Ovary (tissue), 9 donors: Measurements from ENCODE around the gene PPM1F. TPM values are rescaled to one million over a fixed set of nuclear protein-coding genes. Genes with fewer than 3 reads are reported as not detected.

Experiments used
- DNase-seq, 5 donors: peaks; one replicate each; pipeline ENCODE4 v3.0.0-alpha.2; 2019 to 2020
- H3K27ac ChIP-seq, 2 donors: fragments of 200-600 bp; one replicate each; pipeline versions ENCODE4 v1.5.1 to v1.8.0; 2019 to 2022
- H3K27me3 ChIP-seq: fragments of 200-600 bp; one replicate; pipeline ENCODE4 v1.8.0; 2022
- H3K36me3 ChIP-seq: fragments of 200-600 bp; sonication (generic); one replicate; pipeline ENCODE4 v1.5.1; 2019
- H3K4me1 ChIP-seq: one replicate; pipeline ENCODE4 v1.8.1; 2013; ENCODE audit warnings: mild to moderate bottlenecking, moderate library complexity; ENCODE audit not compliant: insufficient read depth
- H3K4me3 ChIP-seq: fragments of 200-600 bp; sonication (generic); one replicate; pipeline ENCODE4 v1.5.1; 2017
- H3K9me3 ChIP-seq, 2 donors: fragments of 200-600 bp in 1 of 2; sonication (generic) in 1 of 2; one replicate each; pipeline versions ENCODE4 v1.5.1 to v1.8.1; 2013 to 2019; ENCODE audit warnings: mild to moderate bottlenecking in 1 of 2, moderate library complexity in 1 of 2
- CTCF ChIP-seq, 3 donors: fragments of 450-650 bp in 2 of 3; fragments of 200-600 bp in 1 of 3; IDR thresholded peaks; one replicate each; pipeline versions ENCODE4 v1.5.1 to v1.8.0; 2016 to 2022; ENCODE audit warnings: antibody characterized with exemption in 3 of 3, mild to moderate bottlenecking in 1 of 3
- EP300 ChIP-seq: sonication (generic); formaldehyde crosslinking; IDR thresholded peaks from one replicate; pipeline ENCODE4 v1.6.1; 2017; ENCODE audit warnings: antibody characterized with exemption
- POLR2A ChIP-seq: fragments of 450-650 bp; IDR thresholded peaks from one replicate; pipeline ENCODE4 v1.6.1; 2017; ENCODE audit warnings: antibody characterized with exemption, mild to moderate bottlenecking, moderate library complexity
- WGBS, 3 donors: extraction: QIAGEN DNeasy Blood & Tissue Kit in 1 of 3; methylation state at CpG; one replicate each; pipeline versions ENCODE4 v1.1.5 to v1.1.7; 2013 to 2017; 5-methylcytosine and 5-hydroxymethylcytosine counted together
- intact Hi-C, 4 donors: fragments of 100-400 bp; cut with DNase I; formaldehyde crosslinking; loops; one replicate each; pipeline versions ENCODE4 v1.11.0 to v1.15.1; 2022 to 2023
- polyA plus RNA-seq, 2 donors: library from polyadenylated mRNA; stranded (reverse); fragments of 200-250 nt in 1 of 2; fragments of 350-450 nt in 1 of 2; fragmentation: Illumina TruSeq in 1 of 2; extraction: RNeasy Lipid Tissue Mini Kit (QIAGEN cat#74804) in 1 of 2; gene quantifications; one replicate each; pipeline ENCODE4 v1.2.3, GENCODE V29; 2013 to 2014
- total RNA-seq, 7 donors: library from RNA; depleted of rRNA in 2 of 7; stranded (reverse); fragments of >200 nt in 2 of 7; fragmentation: NEBNext Ultra II Directional in 3 of 7; extraction: Animal tissue kit (Norgen Biotek cat#: 25700) in 3 of 7; gene quantifications; one replicate each; pipeline versions ENCODE4 v1.1.0 to v1.2.4, GENCODE V29; 2016 to 2023
- donor health status: DM: no; HTN: no; CAD: no; lungs with moderate emphysema.
- donor health status: DM: no; HTN: no; CAD: no.
- donor health status: Bipolar disorder and iron deficiency.
- donor health status: DM: yes; HTN: yes; CAD: no.
- donor health status: DM: no; HTN: no; CAD: no.
- donor health status: DM: yes; HTN: yes; CAD: no.

Gene PPM1F
- total and polyA plus RNA-seq, 9 donors: 9.8 to 33.0 (median 22.0) TPM

- no peak overlapping the region for H3K4me3 ChIP-seq
- H3K4me1 ChIP-seq: no peaks in the 10 kb centered on the region
- no peaks in the 10 kb centered on the region for H3K36me3 ChIP-seq
- H3K27ac ChIP-seq: no peak overlapping the region
- intact Hi-C loops: no loop called here
- H3K27me3 ChIP-seq: no peaks in the 10 kb centered on the region
- TF ChIP-seq CTCF (IDR thresholded peaks at IDR 0.05): no peak
- no peak for TF ChIP-seq EP300
- no peak for TF ChIP-seq POLR2A
- no peak for DNase-seq
- no peaks in the 10 kb centered on the region for H3K9me3 ChIP-seq
- WGBS, 3 donors: 93 to 94% (median 93%) methylated on average over 18 of the region's 18 CpGs
Observed at GRCh38 chr22:21970800-21971617, 18.4 kb upstream of the PPM1F start.

GRCh38 chr22:21970037-21970799 is 17.6 kb upstream of the PPM1F start:
- Histone ChIP-seq H3K27ac (no peak overlapping the region), H3K27me3 (no peaks in the 10 kb centered on the region), H3K4me1 (no peaks in the 10 kb centered on the region), H3K4me3 (no peak overlapping the region), H3K9me3 (no peaks in the 10 kb centered on the region), H3K36me3 (no peaks in the 10 kb centered on the region)
- intact Hi-C loops: no loop called here
- TF ChIP-seq CTCF (IDR thresholded peaks at IDR 0.05) (no peak), POLR2A (no peak), EP300 (no peak)
- WGBS, 3 donors: 81 to 90% (median 86%) methylated on average over 17 to 19 of the region's 19 CpGs
- DNase-seq: no peak

- H3K27ac ChIP-seq: no peak overlapping the region
- no peaks in the 10 kb centered on the region for H3K4me1 ChIP-seq
- H3K4me3 ChIP-seq: no peak overlapping the region
- no peak for TF ChIP-seq EP300
- WGBS, 3 donors: 86 to 92% (median 90%) methylated on average over 5 of the region's 5 CpGs
- no peaks in the 10 kb centered on the region for H3K36me3 ChIP-seq
- intact Hi-C loops: no loop called here
- no peaks in the 10 kb centered on the region for H3K9me3 ChIP-seq
- no peaks in the 10 kb centered on the region for H3K27me3 ChIP-seq
- no peak for DNase-seq
Observed at GRCh38 chr22:21968452-21969129, 15.9 kb upstream of the PPM1F start.

GRCh38 chr22:21967693-21968271 is 15.1 kb upstream of the PPM1F start:
- 89 to 95% (median 93%) methylated on average over 7 of the region's 7 CpGs for WGBS, 3 donors
- TF ChIP-seq CTCF (IDR thresholded peaks at IDR 0.05) (no peak), POLR2A (no peak), EP300 (no peak)
- intact Hi-C loops: no loop called here
- no peaks in the 10 kb centered on the region for H3K27me3 ChIP-seq
- DNase-seq: no peak
- H3K27ac ChIP-seq: no peak overlapping the region
- H3K4me1 ChIP-seq: no peaks in the 10 kb centered on the region
- no peaks in the 10 kb centered on the region for H3K36me3 ChIP-seq
- H3K9me3 ChIP-seq: no peaks in the 10 kb centered on the region
- H3K4me3 ChIP-seq: no peak overlapping the region
